DMS 273 (cell line): ENCODE measurements around the gene NT5DC3.

ENCODE experiments used
- DNase-seq: peaks from one replicate; lab custom pipeline; 2025; ENCODE audit not compliant: unreplicated experiment; lab: John Stamatoyannopoulos, UW

Gene NT5DC3

DNA sequence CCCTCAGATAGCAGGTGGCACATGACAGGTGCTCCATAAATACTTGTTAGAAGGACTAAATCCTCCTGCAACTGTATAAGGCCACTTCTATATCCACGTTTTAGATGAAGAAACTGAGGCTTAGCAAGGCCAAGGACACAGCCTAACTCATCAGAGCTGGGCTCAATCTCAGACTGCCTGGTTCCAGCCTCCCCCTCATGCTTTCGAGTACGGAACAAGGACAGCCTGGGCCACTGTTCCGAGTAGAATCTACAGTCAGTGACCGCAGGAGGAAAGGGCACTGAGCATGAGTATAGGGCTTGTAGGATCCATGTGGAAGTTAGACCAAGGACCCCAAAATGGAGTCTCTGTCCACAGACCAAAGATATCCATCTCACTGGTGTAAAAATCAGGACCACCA, 84.6 kb downstream of the NT5DC3 start:
- no peak for DNase-seq

- DNase-seq = no peak
Observed at GRCh38 chr12:103755425-103755824, 85.6 kb downstream of the NT5DC3 start.

DNA sequence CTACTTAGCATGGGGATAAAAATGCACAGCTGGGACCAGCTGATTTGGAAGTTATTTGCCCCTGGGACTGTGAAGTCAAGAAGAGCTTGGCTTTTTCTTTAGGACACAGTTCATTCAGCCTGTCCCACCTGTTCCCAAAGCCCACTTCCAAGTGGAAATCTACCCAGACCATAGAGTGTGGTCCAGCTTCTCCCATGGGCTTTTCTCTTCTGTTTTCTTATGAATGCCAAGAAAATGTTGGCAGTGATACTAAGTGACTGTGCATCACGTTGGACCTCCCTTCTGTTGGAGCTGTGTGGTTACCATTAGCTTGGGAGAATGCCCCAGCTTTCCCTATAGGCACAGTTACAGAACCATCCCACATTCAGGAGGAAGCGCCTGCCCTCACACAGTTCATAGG, 89.4 kb downstream of the NT5DC3 start:
- peak; percentile 33 for DNase-seq

DNA sequence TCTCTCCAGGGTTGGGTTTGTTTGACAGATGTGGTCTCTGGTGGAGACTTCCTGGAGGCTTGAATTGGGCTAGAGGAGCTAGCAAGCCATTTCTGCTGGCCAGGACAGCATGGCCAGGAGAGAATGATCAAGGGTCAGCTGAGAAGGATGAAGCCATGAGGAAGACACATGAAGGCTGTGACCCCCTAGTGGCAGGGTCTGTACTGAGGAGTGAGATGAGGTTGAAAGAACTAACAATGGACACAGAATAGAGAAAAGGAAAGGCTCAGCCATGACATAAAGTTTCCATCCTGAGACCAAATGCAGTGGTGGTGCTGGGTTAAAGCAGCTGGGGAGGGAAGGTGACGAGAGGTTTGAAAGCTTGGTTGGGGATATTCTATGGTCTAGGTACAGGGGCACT, 89.9 kb downstream of the NT5DC3 start:
- DNase-seq = peak; percentile 21

DNA sequence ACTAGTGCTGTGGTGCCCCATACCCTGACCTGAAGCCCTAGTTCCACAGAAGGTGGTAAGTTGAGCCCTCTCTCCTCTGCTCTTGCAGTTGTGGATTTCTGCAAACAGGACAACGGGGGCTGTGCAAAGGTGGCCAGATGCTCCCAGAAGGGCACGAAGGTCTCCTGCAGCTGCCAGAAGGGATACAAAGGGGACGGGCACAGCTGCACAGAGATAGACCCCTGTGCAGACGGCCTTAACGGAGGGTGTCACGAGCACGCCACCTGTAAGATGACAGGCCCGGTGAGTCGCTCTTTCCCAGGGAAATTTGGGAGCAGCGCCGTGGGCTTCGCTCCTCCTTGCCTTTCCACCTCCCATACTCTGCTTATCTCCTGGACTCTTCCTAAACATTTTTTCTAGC, 92.2 kb downstream of the NT5DC3 start:
- DNase-seq = no peak

DNA sequence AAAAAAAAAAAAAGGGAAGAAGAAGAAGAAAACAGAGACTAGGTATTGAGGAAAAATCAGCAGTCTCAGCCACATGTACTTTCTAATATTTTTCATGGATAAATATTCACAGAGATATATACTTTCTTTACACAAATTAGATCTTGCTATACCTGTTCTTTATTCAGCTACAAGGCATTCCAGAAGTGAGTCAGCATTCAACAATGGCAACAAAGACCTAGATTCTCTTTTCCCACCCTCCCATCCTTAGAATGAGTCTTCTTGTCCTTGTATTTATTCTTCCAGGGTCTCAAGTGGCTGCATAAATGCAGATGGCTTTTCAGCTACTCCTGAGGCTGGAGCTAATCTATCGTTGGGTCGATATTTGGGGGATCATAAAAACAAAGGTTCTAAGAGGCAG, 93.0 kb downstream of the NT5DC3 start:
- DNase-seq = no peak

DNA sequence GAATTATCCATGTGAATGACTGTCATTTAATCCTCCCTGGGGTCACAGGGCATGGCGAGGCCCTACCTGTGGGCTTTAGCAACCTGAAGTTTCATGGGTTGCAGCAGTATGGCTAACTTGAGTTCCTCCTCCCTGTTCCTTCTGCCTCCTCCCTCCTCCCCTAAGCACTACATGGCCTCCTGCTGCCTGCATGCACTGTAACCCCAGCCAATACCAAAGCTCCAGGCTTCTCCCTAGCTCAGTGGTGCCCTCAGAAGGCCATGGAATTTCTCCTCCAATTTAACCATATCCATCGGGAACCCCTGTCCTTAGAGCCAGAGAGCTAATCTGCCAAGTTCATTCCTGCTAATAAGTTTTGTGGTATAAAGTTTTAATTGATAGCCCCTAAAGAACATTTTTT, 95.1 kb downstream of the NT5DC3 start:
- peak; percentile 61 for DNase-seq

GRCh38 chr12:103743788-103744187, 97.2 kb downstream of the NT5DC3 start:
- DNase-seq = no peak

GRCh38 chr12:103742349-103742932, 98.6 kb downstream of the NT5DC3 start:
- peak; percentile 86 for DNase-seq

GRCh38 chr12:103737881-103738280, 103.2 kb downstream of the NT5DC3 start:
- DNase-seq = no peak

- DNase-seq = no peak
Observed at GRCh38 chr12:103736572-103736971, 104.5 kb downstream of the NT5DC3 start.

DNA sequence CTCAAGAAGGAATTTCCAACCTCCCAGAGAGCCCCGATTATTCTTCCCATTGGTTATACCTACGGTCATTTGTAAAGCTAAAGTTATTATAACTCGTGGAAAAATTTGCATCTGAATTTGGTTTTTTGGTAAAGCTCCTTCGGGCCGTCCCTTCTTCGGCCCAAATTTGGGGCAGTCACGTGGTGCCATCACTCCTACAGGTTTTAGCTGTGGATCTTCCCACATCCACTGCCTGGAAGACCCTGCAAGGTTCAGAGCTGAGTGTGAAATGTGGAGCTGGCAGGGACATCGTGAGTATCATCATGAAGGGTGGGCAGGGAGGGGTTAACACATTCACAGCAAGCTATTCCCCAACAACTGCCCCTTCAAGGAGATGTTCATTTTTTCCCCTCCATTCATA, 105.7 kb downstream of the NT5DC3 start:
- DNase-seq = no peak

DNA sequence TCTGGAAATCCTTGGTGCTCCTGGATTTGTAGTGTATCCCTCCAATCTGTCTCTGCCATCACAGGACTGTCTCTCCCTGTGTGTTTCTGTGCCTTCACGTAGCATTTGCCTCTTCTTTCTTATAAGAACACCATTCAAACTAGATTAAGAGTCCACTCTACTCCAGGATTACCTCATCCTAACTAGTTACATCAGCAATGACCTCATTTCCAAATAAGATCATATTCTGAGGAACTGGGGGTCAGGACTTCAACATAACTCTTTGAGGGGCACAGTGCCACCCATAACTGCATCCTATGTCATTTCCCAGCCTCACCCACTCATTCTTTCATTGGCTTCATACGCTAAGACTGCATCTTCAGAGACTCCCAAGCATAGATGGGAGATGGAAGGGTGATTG, 106.2 kb downstream of the NT5DC3 start:
- DNase-seq = no peak

DNA sequence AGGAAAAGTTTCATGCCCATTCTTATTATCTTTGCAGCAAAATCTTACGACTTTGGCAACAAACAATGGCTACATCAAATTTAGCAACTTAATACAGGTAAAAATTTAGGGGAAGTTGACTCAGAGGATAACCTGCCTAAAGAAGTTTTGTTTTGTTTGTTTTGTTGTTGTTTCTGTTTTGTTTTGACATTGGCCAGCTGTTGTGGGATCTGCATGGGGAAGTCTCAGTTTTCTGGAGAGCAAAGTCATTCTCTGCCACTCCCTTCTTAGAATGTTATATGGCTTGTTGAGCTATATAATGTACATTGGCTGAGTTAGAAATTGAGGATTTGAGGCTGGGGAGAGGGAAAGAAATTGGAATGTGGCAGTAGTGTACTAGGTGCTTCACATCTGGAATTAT, 109.5 kb downstream of the NT5DC3 start:
- no peak for DNase-seq

DNA sequence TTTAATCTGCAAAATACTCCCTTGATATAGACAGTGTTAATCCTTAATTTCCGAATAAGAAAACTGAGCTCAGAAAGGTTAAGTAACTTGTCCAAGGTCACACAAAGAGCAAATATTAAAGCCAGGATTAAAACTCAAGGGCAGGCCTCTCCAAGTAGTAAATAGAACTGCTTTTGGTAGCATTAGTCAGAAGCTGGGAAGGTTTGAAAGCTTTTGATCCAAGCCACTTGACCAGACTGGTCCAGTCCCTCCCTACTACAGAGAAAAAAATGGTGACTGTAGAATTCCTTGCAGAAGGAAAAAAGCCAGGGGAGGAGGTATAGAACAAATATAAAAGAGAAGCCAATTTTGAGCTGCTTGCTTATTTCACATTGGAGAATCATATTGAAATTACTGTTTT, 111.5 kb downstream of the NT5DC3 start:
- no peak for DNase-seq

DNA sequence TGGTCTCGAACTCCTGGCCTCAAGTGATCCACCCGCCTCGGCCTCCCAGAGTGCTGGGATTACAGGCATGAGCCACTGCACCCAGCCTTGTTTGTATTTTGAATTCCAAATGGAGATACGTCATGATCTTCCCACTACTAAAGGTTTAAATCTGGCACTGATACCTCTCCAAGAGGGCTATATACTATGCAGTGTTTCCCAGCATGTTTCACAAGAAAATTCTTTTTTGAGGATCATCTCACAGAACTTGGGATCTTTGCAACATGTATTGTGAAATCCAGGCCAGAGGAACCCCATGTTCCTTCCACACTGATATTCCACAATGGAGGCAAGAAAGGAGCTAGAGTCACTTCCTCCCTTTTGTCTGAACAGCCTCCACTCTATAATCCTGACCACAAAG, 112.7 kb downstream of the NT5DC3 start:
- no peak for DNase-seq

DNA sequence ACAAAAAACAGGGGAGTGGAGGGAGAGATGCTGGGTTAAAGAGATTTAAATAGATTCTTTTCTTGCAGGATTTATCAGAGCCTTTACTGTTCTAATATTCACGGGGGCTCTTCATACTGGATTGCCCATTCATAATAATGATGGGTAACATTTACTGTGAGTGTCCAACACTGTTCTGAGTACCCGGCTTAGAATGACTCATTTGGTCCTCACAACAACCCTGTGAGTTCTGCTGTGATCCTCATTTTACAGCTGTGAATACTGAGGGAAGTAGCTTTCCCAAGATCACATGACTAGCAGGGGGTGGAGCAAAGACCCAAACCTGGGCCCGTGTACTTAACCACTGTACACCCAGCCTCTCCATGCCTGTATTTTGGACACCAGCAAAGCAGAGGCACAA, 113.4 kb downstream of the NT5DC3 start:
- no peak for DNase-seq

DNA sequence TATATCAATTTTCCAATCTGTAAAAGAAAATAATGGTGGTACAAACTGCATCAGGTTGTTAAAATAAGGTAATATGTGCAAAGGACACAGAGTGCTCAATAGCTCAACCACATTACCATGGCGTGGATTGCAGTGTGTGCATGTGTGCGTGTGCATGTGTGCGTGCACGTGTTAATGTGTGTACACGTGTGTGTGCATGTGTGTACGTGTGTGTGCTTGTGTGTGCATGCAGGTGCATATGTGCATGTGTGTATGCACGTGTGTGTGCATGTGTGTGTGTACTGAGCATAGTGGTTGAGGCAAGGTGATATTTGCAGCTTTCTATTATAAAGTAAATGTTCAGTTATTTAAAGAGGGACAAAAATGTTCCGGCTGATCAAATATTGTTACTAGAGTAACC, 115.6 kb downstream of the NT5DC3 start:
- DNase-seq = no peak
